CD4-positive, alpha-beta T cell (primary cell): ENCODE results near the gene MSX2. TPM values are rescaled to one million over a fixed set of nuclear protein-coding genes. Genes with fewer than 3 reads are reported as not detected.

ENCODE experiments used
- ATAC-seq: fragments of 200-7000 bp; cut with Tn5 transposase; one replicate; pipeline ENCODE4 v1.10.0; 2022; ENCODE audit warnings: mild to moderate bottlenecking; ENCODE audit not compliant: poor library complexity
- CTCF ChIA-PET: fragments of 350-600 bp; sonication (Branson Sonifier 250); formaldehyde crosslinking; loops from one replicate; lab custom pipeline; 2021; ENCODE audit warnings: antibody characterized with exemption, inconsistent platforms; lab: Charles Lee
- POLR2A ChIA-PET: fragments of 350-600 bp; sonication (Branson Sonifier 250); formaldehyde crosslinking; loops from one replicate; lab custom pipeline; 2021; ENCODE audit warnings: antibody characterized with exemption, inconsistent platforms; lab: Charles Lee
- DNase-seq, 14 experiments: peaks; one replicate each; pipeline ENCODE4 v3.0.0-alpha.2; 2013 to 2020; ENCODE audit warnings: mixed read lengths in 2 of 14
- H3K27ac ChIP-seq, 2 donors: one replicate each; pipeline versions ENCODE4 v1.5.1 to v1.7.0; 2013; ENCODE audit warnings: low read length in 2 of 2, low read depth in 1 of 2, mild to moderate bottlenecking in 1 of 2
- H3K27me3 ChIP-seq, 2 experiments: 1 replicate in 1 of 2; 2 replicates in 1 of 2; pipeline versions ENCODE4 v1.6.1 to v1.7.0; 2013; ENCODE audit warnings: low read length in 2 of 2, control low read depth in 1 of 2, mild to moderate bottlenecking in 1 of 2, moderate library complexity in 1 of 2; ENCODE audit not compliant: insufficient read depth in 2 of 2, control insufficient read depth in 1 of 2
- H3K36me3 ChIP-seq: one replicate; pipeline ENCODE4 v1.6.1; 2013; ENCODE audit warnings: low read length, control low read depth; ENCODE audit not compliant: insufficient read depth
- H3K4me1 ChIP-seq: one replicate; pipeline ENCODE4 v1.6.1; 2013; ENCODE audit warnings: low read length, control low read depth; ENCODE audit not compliant: insufficient read depth
- H3K4me3 ChIP-seq: one replicate; pipeline ENCODE4 v1.5.1; 2013; ENCODE audit warnings: mild to moderate bottlenecking, low read length, moderate library complexity
- H3K9me3 ChIP-seq, 2 experiments: 1 replicate in 1 of 2; 2 replicates in 1 of 2; pipeline versions ENCODE4 v1.6.1 to v1.7.0; 2013; ENCODE audit warnings: low read length in 2 of 2, mild to moderate bottlenecking in 2 of 2, control low read depth in 1 of 2, moderate library complexity in 1 of 2; ENCODE audit not compliant: control insufficient read depth in 1 of 2, insufficient read depth in 1 of 2
- H3K27ac Mint-ChIP-seq: one replicate; pipeline ENCODE4 v1.8.0; 2020; ENCODE audit warnings: mixed read lengths
- H3K27me3 Mint-ChIP-seq: one replicate; pipeline ENCODE4 v1.8.0; 2021; ENCODE audit warnings: mixed read lengths
- H3K36me3 Mint-ChIP-seq: one replicate; pipeline ENCODE4 v1.8.0; 2021; ENCODE audit warnings: low read depth, mixed read lengths
- H3K4me1 Mint-ChIP-seq: one replicate; pipeline ENCODE4 v1.8.0; 2021; ENCODE audit warnings: low read depth, mixed read lengths
- H3K4me3 Mint-ChIP-seq: one replicate; pipeline ENCODE4 v1.8.0; 2020; ENCODE audit warnings: mild to moderate bottlenecking, mixed read lengths
- H3K9me3 Mint-ChIP-seq: one replicate; pipeline ENCODE4 v1.8.0; 2020; ENCODE audit warnings: mixed read lengths
- intact Hi-C, 2 experiments: fragments of 100-400 bp; cut with DNase I in 1 of 2; cut with micrococcal nuclease in 1 of 2; formaldehyde crosslinking; loops; one replicate each; pipeline versions ENCODE4 v1.15.1 to v1.9.0; 2023 to 2025; cut with DNase I, micrococcal nuclease
- total RNA-seq, 174 experiments: library from RNA in 2 of 174; stranded (reverse) in 2 of 174; gene quantifications; one replicate each; pipeline ENCODE4 v1.2.3 and lab custom pipeline; 2021 to 2026
- TF ChIP-seq, protein P1 (sequence below): fragments of 200-600 bp; IDR thresholded peaks from one replicate; pipeline ENCODE4 v1.8.0; 2022; ENCODE audit warnings: antibody characterized with exemption, mild to moderate bottlenecking

Gene MSX2
- total RNA-seq, 2 experiments from 2014 or later: 0.30 to 0.31 TPM

DNA sequence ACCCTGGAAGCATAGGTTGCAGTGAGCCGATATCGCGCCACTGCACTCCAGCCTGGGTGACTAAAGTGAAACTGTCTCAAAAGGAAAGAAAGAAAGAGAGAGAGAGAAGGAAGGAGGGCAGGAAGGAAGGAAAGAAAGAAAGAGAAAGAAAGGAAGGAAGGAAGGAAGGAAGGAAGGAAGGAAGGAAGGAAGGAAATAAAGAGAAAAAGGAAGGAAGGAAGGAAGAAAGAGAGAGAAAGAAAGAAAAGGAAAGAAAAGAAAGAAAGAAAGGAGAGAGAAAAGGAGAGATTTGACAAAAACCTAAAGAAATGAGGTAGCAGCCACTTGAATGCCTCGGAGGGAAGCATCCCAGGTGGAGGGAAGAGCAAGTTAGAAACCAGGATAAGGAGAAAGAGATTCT is 44.6 kb downstream of the MSX2 start:
- DNase-seq (no peak), ATAC-seq (no peak)
- Mint-ChIP-seq H3K36me3 (no peaks in the 10 kb centered on the region), H3K4me3 (no peak overlapping the region), H3K27ac (no peak overlapping the region), H3K9me3 (peaks cover 2% of the 10 kb centered on the region), H3K27me3 (peaks cover 24% of the 10 kb centered on the region), H3K4me1 (no peaks in the 10 kb centered on the region)
- ChIA-PET POLR2A (no interaction called here), CTCF (no interaction called here)
- intact Hi-C loops: no loop called here
- no peaks in the 10 kb centered on the region for H3K4me1 ChIP-seq
- no peak overlapping the region for H3K27ac ChIP-seq
- no peak overlapping the region for H3K4me3 ChIP-seq
- no peaks in the 10 kb centered on the region for H3K27me3 ChIP-seq
- H3K9me3 ChIP-seq: peaks cover 0 to 17% of the 10 kb centered on the region in 2 experiments
- TF ChIP-seq, protein P1, sequence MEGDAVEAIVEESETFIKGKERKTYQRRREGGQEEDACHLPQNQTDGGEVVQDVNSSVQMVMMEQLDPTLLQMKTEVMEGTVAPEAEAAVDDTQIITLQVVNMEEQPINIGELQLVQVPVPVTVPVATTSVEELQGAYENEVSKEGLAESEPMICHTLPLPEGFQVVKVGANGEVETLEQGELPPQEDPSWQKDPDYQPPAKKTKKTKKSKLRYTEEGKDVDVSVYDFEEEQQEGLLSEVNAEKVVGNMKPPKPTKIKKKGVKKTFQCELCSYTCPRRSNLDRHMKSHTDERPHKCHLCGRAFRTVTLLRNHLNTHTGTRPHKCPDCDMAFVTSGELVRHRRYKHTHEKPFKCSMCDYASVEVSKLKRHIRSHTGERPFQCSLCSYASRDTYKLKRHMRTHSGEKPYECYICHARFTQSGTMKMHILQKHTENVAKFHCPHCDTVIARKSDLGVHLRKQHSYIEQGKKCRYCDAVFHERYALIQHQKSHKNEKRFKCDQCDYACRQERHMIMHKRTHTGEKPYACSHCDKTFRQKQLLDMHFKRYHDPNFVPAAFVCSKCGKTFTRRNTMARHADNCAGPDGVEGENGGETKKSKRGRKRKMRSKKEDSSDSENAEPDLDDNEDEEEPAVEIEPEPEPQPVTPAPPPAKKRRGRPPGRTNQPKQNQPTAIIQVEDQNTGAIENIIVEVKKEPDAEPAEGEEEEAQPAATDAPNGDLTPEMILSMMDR: no peak
- no peaks in the 10 kb centered on the region for H3K36me3 ChIP-seq

DNA sequence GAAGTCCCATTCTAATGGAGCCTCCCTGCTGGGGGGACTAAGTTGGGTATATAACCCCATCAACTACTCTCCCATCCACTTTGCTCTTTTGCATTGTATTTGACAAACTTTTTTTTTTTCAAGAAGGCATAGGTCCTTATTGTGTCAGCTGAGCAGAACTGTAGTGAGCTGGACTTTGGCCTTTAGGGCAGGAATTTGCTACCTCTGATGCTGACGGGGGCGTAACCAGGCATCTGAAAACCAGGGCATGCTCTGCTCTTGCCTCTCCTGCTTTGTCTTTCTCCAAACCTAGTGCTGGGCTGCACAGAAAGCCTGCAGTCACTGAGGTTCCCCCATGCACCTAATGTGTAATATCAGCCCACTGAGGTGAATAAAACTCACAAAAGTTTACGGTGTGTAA is 49.0 kb downstream of the MSX2 start:
- POLR2A ChIA-PET: no interaction called here

DNA sequence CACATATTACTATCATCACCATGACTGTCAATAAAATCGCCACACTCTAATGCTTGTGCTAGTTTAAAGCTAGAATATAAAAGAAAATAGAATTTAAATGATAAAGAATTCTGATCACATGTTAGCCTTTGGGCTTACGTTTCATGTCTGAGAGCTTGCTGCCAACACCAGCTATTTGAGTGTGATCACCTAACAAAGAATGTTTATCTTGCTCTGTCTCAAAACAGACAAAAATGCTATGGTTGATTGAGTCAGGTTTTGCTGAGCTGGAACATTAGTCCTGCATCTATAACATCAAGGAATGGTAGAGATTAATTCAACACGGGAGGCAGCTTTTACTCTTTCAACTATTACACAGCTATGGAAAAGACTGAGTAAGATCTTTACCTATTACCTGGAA is 50.7 kb downstream of the MSX2 start:
- Mint-ChIP-seq H3K27me3 (peaks cover 37% of the 10 kb centered on the region), H3K4me3 (no peak overlapping the region), H3K27ac (no peak overlapping the region), H3K36me3 (no peaks in the 10 kb centered on the region), H3K4me1 (no peaks in the 10 kb centered on the region), H3K9me3 (peaks cover 2% of the 10 kb centered on the region)
- TF ChIP-seq, protein P1: no peak
- intact Hi-C loops: no loop called here
- ChIA-PET POLR2A (no interaction called here), CTCF (no interaction called here)
- ATAC-seq (no peak), DNase-seq (no peak)
- Histone ChIP-seq H3K9me3 (no peaks in the 10 kb centered on the region), H3K36me3 (no peaks in the 10 kb centered on the region), H3K4me3 (no peak overlapping the region), H3K27ac (no peak overlapping the region), H3K4me1 (no peaks in the 10 kb centered on the region), H3K27me3 (peaks cover 0 to 4% of the 10 kb centered on the region in 2 experiments)

More for the DNA sequence above, 49.0 kb downstream of the MSX2 start:
- no peak overlapping the region for H3K27ac ChIP-seq
- H3K9me3 ChIP-seq: peaks cover 0 to 4% of the 10 kb centered on the region in 2 experiments
- Mint-ChIP-seq H3K9me3 (peaks cover 2% of the 10 kb centered on the region), H3K36me3 (no peaks in the 10 kb centered on the region), H3K27me3 (peaks cover 32% of the 10 kb centered on the region), H3K4me3 (no peak overlapping the region), H3K4me1 (no peaks in the 10 kb centered on the region), H3K27ac (no peak overlapping the region)
- no peaks in the 10 kb centered on the region for H3K36me3 ChIP-seq
- ATAC-seq: no peak
- H3K27me3 ChIP-seq: peaks cover 0 to 4% of the 10 kb centered on the region in 2 experiments
- no peaks in the 10 kb centered on the region for H3K4me1 ChIP-seq
- intact Hi-C loops: no loop called here
- CTCF ChIA-PET: no interaction called here
- H3K4me3 ChIP-seq: no peak overlapping the region
- no peak for DNase-seq
- TF ChIP-seq, protein P1: no peak
